ENCODE data around the gene LBR.
"Not testable (repeated sequence)": the region's sequence is repeated elsewhere in the genome, so short reads cannot be mapped to it uniquely, and the experiment has no call there.

Gene LBR

GRCh38 chr1:225427235-225428067 is at the start of gene LBR:
Gene LBR, minus strand, starts transcription at chr1:225428038. Its CDS starts 3,963 bp downstream, at chr1:225424075.
- no peak for TF ChIP-seq CTCF (IDR thresholded peaks at IDR 0.05; ENCODE audit: extremely low read depth, missing control alignments)
- no peak for DNase-seq (ENCODE audit: low spot score)

- TF ChIP-seq CTCF (IDR thresholded peaks at IDR 0.05; ENCODE audit: extremely low read depth, missing control alignments): no peak
These were observed 49.6 kb upstream of the LBR start for GRCh38 chr1:225477296-225477911.

GRCh38 chr1:225476538-225476988 is 48.7 kb upstream of the LBR start:
- DNase-seq (ENCODE audit: low spot score): no peak
- TF ChIP-seq CTCF (IDR thresholded peaks at IDR 0.05; ENCODE audit: extremely low read depth, missing control alignments): no peak

More at GRCh38 chr1:225477296-225477911, 49.6 kb upstream of the LBR start:
- no peak for DNase-seq (ENCODE audit: low spot score)

GRCh38 chr1:225476100-225476511 is 48.3 kb upstream of the LBR start:
- TF ChIP-seq CTCF (IDR thresholded peaks at IDR 0.05; ENCODE audit: extremely low read depth, missing control alignments): no peak
- DNase-seq (ENCODE audit: low spot score): no peak

GRCh38 chr1:225474986-225475820 is 47.4 kb upstream of the LBR start:
- TF ChIP-seq CTCF (IDR thresholded peaks at IDR 0.05; ENCODE audit: extremely low read depth, missing control alignments): peak; percentile 100
- peak; percentile 88 for DNase-seq (ENCODE audit: low spot score)

GRCh38 chr1:225474439-225474985 is 46.7 kb upstream of the LBR start:
- DNase-seq (ENCODE audit: low spot score): no peak
- TF ChIP-seq CTCF (IDR thresholded peaks at IDR 0.05; ENCODE audit: extremely low read depth, missing control alignments): no peak

- DNase-seq (ENCODE audit: low spot score): not testable (repeated sequence)
These were observed 46.0 kb upstream of the LBR start for GRCh38 chr1:225473676-225474438.

- not testable (repeated sequence) for DNase-seq (ENCODE audit: low spot score)
These were observed 45.4 kb upstream of the LBR start for GRCh38 chr1:225473266-225473665.
